Endothelial cell of umbilical vein (primary cell): ENCODE measurements around the gene PTOV1. TPM values are rescaled to one million over a fixed set of nuclear protein-coding genes. Genes with fewer than 3 reads are reported as not detected.

Source experiments
- BruUV-seq: library from RNA; stranded (reverse); fragments of 400-500 nt; replicated peaks from 2 replicates; lab custom pipeline; 2021; lab: Mats Ljungman, UMichigan
- CTCF ChIA-PET: fragments of 300-600, 350-600 bp; sonication (Branson Sonifier 250); formaldehyde crosslinking; loops from one replicate; lab custom pipeline; 2021; ENCODE audit warnings: antibody characterized with exemption, inconsistent platforms; lab: Charles Lee
- POLR2A ChIA-PET: fragments of 300-600, 350-600 bp; sonication (Branson Sonifier 250); formaldehyde crosslinking; loops from one replicate; lab custom pipeline; 2021; ENCODE audit warnings: antibody characterized with exemption, inconsistent platforms; lab: Charles Lee
- DNase-seq: peaks from one replicate; pipeline ENCODE4 v3.0.0-alpha.2; 2011; ENCODE audit warnings: low read depth, low spot score
- FAIRE-seq: peaks from 2 replicates; lab custom pipeline; 2011; peaks lifted over from hg19 to GRCh38; lab: Jason Lieb, UNC
- H2AFZ ChIP-seq: 2 replicates; pipeline ENCODE4 v1.6.0; 2012; ENCODE audit warnings: low read depth, low read length, control low read depth, inconsistent platforms
- H3K27ac ChIP-seq: 2 replicates; pipeline ENCODE4 v1.5.1; 2011; ENCODE audit warnings: low read depth, mild to moderate bottlenecking, control low read depth, low read length, moderate library complexity; ENCODE audit not compliant: insufficient read depth
- H3K27me3 ChIP-seq, 2 experiments: 2 replicates each; pipeline versions ENCODE4 v1.6.0 to v1.6.1; 2011; ENCODE audit warnings: low read length in 2 of 2, mixed read lengths in 1 of 2; ENCODE audit not compliant: control insufficient read depth in 2 of 2, insufficient read depth in 2 of 2
- H3K36me3 ChIP-seq, 2 experiments: 2 replicates in 1 of 2; 3 replicates in 1 of 2; pipeline ENCODE4 v1.5.1; 2011; ENCODE audit warnings: low read length in 2 of 2, mild to moderate bottlenecking in 1 of 2, moderate library complexity in 1 of 2; ENCODE audit not compliant: control insufficient read depth in 2 of 2, insufficient read depth in 2 of 2; ENCODE audit errors: extremely low read depth in 1 of 2
- H3K4me1 ChIP-seq: 3 replicates; pipeline ENCODE4 v1.5.1; 2011; ENCODE audit warnings: mild to moderate bottlenecking, low read length; ENCODE audit not compliant: control insufficient read depth, insufficient read depth; ENCODE audit errors: extremely low read depth
- H3K4me2 ChIP-seq: 2 replicates; pipeline ENCODE4 v1.6.1; 2011; ENCODE audit warnings: low read length, control low read depth, mixed read lengths; ENCODE audit not compliant: insufficient read depth
- H3K4me3 ChIP-seq, 3 experiments: fragments of 200-600 bp in 1 of 3; sonication (generic), shearing (Covaris generic) in 1 of 3; replicated peaks in 1 of 3; 2 replicates each; pipeline ENCODE4 v1.5.1; 2011 to 2016; ENCODE audit warnings: control low read depth in 3 of 3, low read length in 3 of 3, mild to moderate bottlenecking in 2 of 3, inconsistent platforms in 1 of 3, low read depth in 1 of 3, moderate library complexity in 1 of 3; ENCODE audit not compliant: insufficient read depth in 1 of 3
- H3K79me2 ChIP-seq: 2 replicates; pipeline ENCODE4 v1.6.0; 2012; ENCODE audit warnings: low read length, inconsistent platforms; ENCODE audit not compliant: control insufficient read depth, insufficient read depth
- H3K9ac ChIP-seq: replicated peaks from 2 replicates; pipeline ENCODE3; 2011; ENCODE audit warnings: low read length, control low read depth; ENCODE audit not compliant: insufficient read depth; ENCODE audit errors: extremely low read depth
- H3K9me1 ChIP-seq: replicated peaks from 3 replicates; pipeline ENCODE4 v1.6.0; 2011; ENCODE audit warnings: mild to moderate bottlenecking, low read length; ENCODE audit not compliant: control insufficient read depth, insufficient read depth; ENCODE audit errors: extremely low read depth
- H3K9me3 ChIP-seq: replicated peaks from 2 replicates; pipeline ENCODE4 v1.5.1; 2012; ENCODE audit warnings: low read length, inconsistent platforms; ENCODE audit not compliant: control insufficient read depth, insufficient read depth
- H4K20me1 ChIP-seq: replicated peaks from 2 replicates; pipeline ENCODE3; 2011; ENCODE audit warnings: mild to moderate bottlenecking, low read length; ENCODE audit not compliant: control insufficient read depth, insufficient read depth; ENCODE audit errors: extremely low read depth
- EZH2 ChIP-seq: IDR thresholded peaks from 2 replicates; pipeline ENCODE4 v1.6.1; 2012; ENCODE audit warnings: borderline replicate concordance, low read depth, mild to moderate bottlenecking, moderate library complexity, low read length, inconsistent platforms; ENCODE audit not compliant: severe bottlenecking
- FOS ChIP-seq: IDR thresholded peaks from 2 replicates; pipeline ENCODE4 v1.6.1; 2011; ENCODE audit warnings: mild to moderate bottlenecking, low read length, moderate library complexity, borderline replicate concordance; ENCODE audit not compliant: insufficient read depth
- GATA2 ChIP-seq: IDR thresholded peaks from 2 replicates; pipeline ENCODE4 v1.7.0; 2011; ENCODE audit warnings: low read depth, mild to moderate bottlenecking, moderate library complexity, mixed read lengths, low read length; ENCODE audit not compliant: insufficient read length, insufficient read depth
- JUN ChIP-seq: IDR thresholded peaks from 2 replicates; pipeline ENCODE4 v1.6.1; 2011; ENCODE audit warnings: borderline replicate concordance, low read depth; ENCODE audit not compliant: insufficient read length, insufficient read depth
- MYC ChIP-seq: IDR thresholded peaks from one replicate; pipeline ENCODE4 v1.6.1; 2011; ENCODE audit warnings: mild to moderate bottlenecking, low read depth, low read length
- POLR2A ChIP-seq: IDR thresholded peaks from 2 replicates; pipeline ENCODE4 v1.6.1; 2012; ENCODE audit warnings: low read depth, mild to moderate bottlenecking, control low read depth, low read length
- POLR2AphosphoS5 ChIP-seq: IDR thresholded peaks from 2 replicates; pipeline ENCODE4 v1.6.1; 2012; ENCODE audit warnings: low read depth, mild to moderate bottlenecking, control low read depth, low read length, moderate library complexity; ENCODE audit not compliant: insufficient read depth
- dilution Hi-C: fragments of 300-500 bp; cut with MboI; formaldehyde crosslinking; loops from one replicate; pipeline ENCODE4 v1.15.0; 2019; ENCODE audit warnings: low sequenced_read_pairs; ENCODE audit not compliant: extremely low pct_ligation_motif_present
- intact Hi-C: fragments of 100-400 bp; cut with micrococcal nuclease; formaldehyde crosslinking; loops from one replicate; pipeline ENCODE4 v1.10.0; 2022
- polyA plus RNA-seq, 4 experiments: library from polyadenylated mRNA; depleted of rRNA in 3 of 4; stranded (reverse) in 3 of 4; unstranded in 1 of 4; fragments of >200 nt; gene quantifications; 2 replicates each; pipeline versions ENCODE4 v1.2.1 to v1.2.3, GENCODE V29; 2011 to 2012; ENCODE audit warnings: missing spikeins in 1 of 4
- total RNA-seq: library from RNA; stranded (reverse); gene quantifications from 2 replicates; pipeline ENCODE4 v1.2.3, GENCODE V29; 2021
- TF ChIP-seq, protein P1 (sequence below): IDR thresholded peaks from 2 replicates; pipeline ENCODE4 v1.6.1; 2011; ENCODE audit not compliant: insufficient read depth, insufficient read length
- TF ChIP-seq, protein P2 (sequence below), 2 donors: IDR thresholded peaks; 1 replicate in 1 of 2; 2 replicates in 1 of 2; pipeline ENCODE4 v1.5.1; 2011; ENCODE audit warnings: low read length in 2 of 2, mild to moderate bottlenecking in 2 of 2, moderate library complexity in 2 of 2, control low read depth in 1 of 2, inconsistent platforms in 1 of 2, low read depth in 1 of 2; ENCODE audit not compliant: insufficient read depth in 1 of 2; ENCODE audit errors: extremely low read depth in 1 of 2

The PTOV1 gene
- total and polyA plus RNA-seq, 2 donors (not counting 3 experiments of a cell fraction or from before 2014, with no cell fraction given): 116 to 184 TPM

DNA sequence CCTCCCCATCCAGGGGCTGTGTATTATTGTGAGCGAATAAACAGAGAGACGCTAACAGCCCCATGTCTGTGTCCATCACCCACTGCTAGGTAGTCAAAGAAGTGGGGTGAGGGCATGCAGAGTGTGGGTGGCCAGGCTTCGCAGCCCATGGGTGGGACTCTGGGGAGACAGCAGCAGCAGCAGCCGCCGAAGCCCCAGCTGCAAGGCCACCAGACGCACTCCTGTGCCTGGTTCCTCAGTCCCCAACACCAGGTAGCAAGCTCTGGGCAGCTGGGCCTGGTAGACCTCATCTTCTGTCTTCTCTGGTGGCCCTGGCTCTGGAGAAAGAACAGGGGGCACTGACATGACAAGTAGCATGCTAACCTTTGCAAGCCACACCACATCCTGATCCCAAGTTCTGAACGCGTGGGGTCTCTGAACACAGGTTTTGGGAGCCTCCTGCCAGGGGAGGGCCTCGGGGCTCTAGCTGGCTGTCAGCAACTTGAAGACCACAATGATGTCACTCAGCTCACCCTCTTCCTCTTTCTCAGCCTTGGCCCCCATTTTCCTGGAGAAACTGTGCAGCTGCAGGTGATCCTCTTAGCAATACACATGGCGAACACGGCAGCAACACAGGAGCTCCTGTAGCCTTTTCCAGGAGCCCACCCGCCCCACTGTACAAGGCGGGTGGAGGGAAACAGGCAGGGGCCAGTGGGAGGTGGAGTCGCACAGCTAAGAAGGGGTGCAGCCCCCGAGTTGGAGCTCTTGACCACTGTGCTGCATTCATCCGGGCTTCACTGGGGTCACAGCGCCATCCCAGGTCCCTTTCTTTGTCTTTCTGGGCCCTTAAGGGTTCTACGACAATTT is 43.7 kb upstream of the PTOV1 start:
- TF ChIP-seq POLR2AphosphoS5: no peak
- TF ChIP-seq JUN: no peak
- TF ChIP-seq GATA2: no peak
- no peak for TF ChIP-seq FOS
- no peak for TF ChIP-seq MYC
- TF ChIP-seq, protein P1, sequence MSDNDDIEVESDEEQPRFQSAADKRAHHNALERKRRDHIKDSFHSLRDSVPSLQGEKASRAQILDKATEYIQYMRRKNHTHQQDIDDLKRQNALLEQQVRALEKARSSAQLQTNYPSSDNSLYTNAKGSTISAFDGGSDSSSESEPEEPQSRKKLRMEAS: no peak
- TF ChIP-seq POLR2A: no peak
- TF ChIP-seq EZH2: no peak
- TF ChIP-seq, protein P2, sequence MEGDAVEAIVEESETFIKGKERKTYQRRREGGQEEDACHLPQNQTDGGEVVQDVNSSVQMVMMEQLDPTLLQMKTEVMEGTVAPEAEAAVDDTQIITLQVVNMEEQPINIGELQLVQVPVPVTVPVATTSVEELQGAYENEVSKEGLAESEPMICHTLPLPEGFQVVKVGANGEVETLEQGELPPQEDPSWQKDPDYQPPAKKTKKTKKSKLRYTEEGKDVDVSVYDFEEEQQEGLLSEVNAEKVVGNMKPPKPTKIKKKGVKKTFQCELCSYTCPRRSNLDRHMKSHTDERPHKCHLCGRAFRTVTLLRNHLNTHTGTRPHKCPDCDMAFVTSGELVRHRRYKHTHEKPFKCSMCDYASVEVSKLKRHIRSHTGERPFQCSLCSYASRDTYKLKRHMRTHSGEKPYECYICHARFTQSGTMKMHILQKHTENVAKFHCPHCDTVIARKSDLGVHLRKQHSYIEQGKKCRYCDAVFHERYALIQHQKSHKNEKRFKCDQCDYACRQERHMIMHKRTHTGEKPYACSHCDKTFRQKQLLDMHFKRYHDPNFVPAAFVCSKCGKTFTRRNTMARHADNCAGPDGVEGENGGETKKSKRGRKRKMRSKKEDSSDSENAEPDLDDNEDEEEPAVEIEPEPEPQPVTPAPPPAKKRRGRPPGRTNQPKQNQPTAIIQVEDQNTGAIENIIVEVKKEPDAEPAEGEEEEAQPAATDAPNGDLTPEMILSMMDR (IDR thresholded peaks at IDR 0.05; ENCODE audit: extremely low read depth in 1 of 2, insufficient read depth in 1 of 2, low read depth in 1 of 2, low read length in 2 of 2): no peak
- Histone ChIP-seq H2AFZ (no peak overlapping the region), H3K4me3 (no peak overlapping the region), H4K20me1 (no peaks in the 10 kb centered on the region), H3K27ac (no peak overlapping the region), H3K4me1 (peaks cover 8% of the 10 kb centered on the region), H3K9me1 (no peaks in the 10 kb centered on the region), H3K27me3 (no peaks in the 10 kb centered on the region), H3K9me3 (no peaks in the 10 kb centered on the region), H3K79me2 (no peaks in the 10 kb centered on the region), H3K36me3 (peaks cover 5 to 9% of the 10 kb centered on the region in 2 experiments), H3K9ac (no peak overlapping the region), H3K4me2 (no peak overlapping the region)
- BruUV-seq: no TSS peak
- POLR2A ChIA-PET: no interaction called here
- dilution Hi-C loops (no loop called here), intact Hi-C loops (loop anchor here (5.0 kb wide), 2 partner anchors 120 to 310 kb away; partner anchors contain the start of genes ADM5 and RPS11)
- FAIRE-seq: no peak
- no peak for DNase-seq
- CTCF ChIA-PET: no interaction called here
